Neural progenitor cell (in vitro differentiated cells): ENCODE measurements around the gene HOXC9.

ENCODE experiments used
- CTCF ChIP-seq: fragments of 200-600 bp; sonication (generic); IDR thresholded peaks from 2 replicates; pipeline ENCODE4 v1.5.1; 2017; ENCODE audit warnings: antibody characterized with exemption, mild to moderate bottlenecking
- EZH2phosphoT487 ChIP-seq: fragments of 200-600 bp; sonication (generic); IDR thresholded peaks from 2 replicates; pipeline ENCODE4 v1.6.1; 2017; ENCODE audit warnings: antibody characterized with exemption

GRCh38 chr12:54017027-54017788, 17.2 kb downstream of the HOXC9 start:
- peak; percentile 75 for TF ChIP-seq EZH2phosphoT487
- no peak for TF ChIP-seq CTCF
